ENCODE results near the gene PNKD. TPM values are rescaled to one million over a fixed set of nuclear protein-coding genes. Genes with fewer than 3 reads are reported as not detected.

PNKD gene
- total and polyA plus RNA-seq, 4 donors, result 45.7 to 101 (median 84.4) TPM

DNA sequence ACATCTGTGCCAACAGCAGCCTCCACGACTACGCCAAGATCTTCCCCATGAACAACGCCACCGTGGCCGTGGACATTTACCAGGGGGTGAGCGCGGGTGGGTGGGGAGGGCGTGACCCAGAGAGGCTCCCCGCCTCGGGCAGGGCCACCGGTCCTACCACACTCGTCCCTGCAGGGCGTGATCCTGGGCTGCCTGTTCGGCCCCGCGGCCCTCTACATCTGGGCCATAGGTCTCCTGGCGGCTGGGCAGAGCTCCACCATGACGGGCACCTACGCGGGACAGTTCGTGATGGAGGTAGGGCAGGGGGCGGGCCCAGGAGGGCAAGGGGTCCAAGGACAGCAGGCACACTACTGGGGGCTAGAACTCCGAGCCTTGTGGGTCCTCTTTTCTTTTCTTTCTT, 120.9 kb downstream of the PNKD start:
- no peaks in the 10 kb centered on the region for H3K9me3 ChIP-seq (ENCODE audit: control insufficient read depth, insufficient read depth, low read length)
- H3K27me3 ChIP-seq (ENCODE audit: control insufficient read depth, insufficient read depth, low read length), result peaks cover 10% of the 10 kb centered on the region
- no peak overlapping the region for H3K4me3 ChIP-seq (ENCODE audit: low read depth, low read length)
- H3K36me3 ChIP-seq (ENCODE audit: control insufficient read depth, insufficient read depth, low read length), result no peaks in the 10 kb centered on the region
- peaks cover 24% of the 10 kb centered on the region for H3K4me1 ChIP-seq (ENCODE audit: control insufficient read depth, insufficient read depth, low read length)
- H3K27ac ChIP-seq (ENCODE audit: low read depth, low read length), result no peak overlapping the region
- DNase-seq (ENCODE audit: low read depth in 4 of 6, low spot score in 6 of 6), result no peak
- 92% methylated on average over 22 of the region's 23 CpGs for WGBS (ENCODE audit: insufficient coverage)

- Histone ChIP-seq H3K27me3 (ENCODE audit: control insufficient read depth, insufficient read depth, low read length) (peaks cover 15% of the 10 kb centered on the region), H3K27ac (ENCODE audit: low read depth, low read length) (no peak overlapping the region), H3K9me3 (ENCODE audit: control insufficient read depth, insufficient read depth, low read length) (no peaks in the 10 kb centered on the region), H3K4me3 (ENCODE audit: low read depth, low read length) (no peak overlapping the region), H3K4me1 (ENCODE audit: control insufficient read depth, insufficient read depth, low read length) (peaks cover 27% of the 10 kb centered on the region), H3K36me3 (ENCODE audit: control insufficient read depth, insufficient read depth, low read length) (no peaks in the 10 kb centered on the region)
- no peak for DNase-seq (ENCODE audit: low read depth in 4 of 6, low spot score in 6 of 6)
- WGBS (ENCODE audit: insufficient coverage), result 97% methylated on average over 4 of the region's 5 CpGs
Measured at GRCh38 chr2:218392459-218392858, 122.1 kb downstream of the PNKD start.

- Histone ChIP-seq H3K4me3 (ENCODE audit: low read depth, low read length) (no peak overlapping the region), H3K4me1 (ENCODE audit: control insufficient read depth, insufficient read depth, low read length) (peaks cover 27% of the 10 kb centered on the region), H3K27me3 (ENCODE audit: control insufficient read depth, insufficient read depth, low read length) (peaks cover 16% of the 10 kb centered on the region), H3K9me3 (ENCODE audit: control insufficient read depth, insufficient read depth, low read length) (no peaks in the 10 kb centered on the region), H3K27ac (ENCODE audit: low read depth, low read length) (no peak overlapping the region), H3K36me3 (ENCODE audit: control insufficient read depth, insufficient read depth, low read length) (no peaks in the 10 kb centered on the region)
- 72% methylated on average over 14 of the region's 16 CpGs for WGBS (ENCODE audit: insufficient coverage)
- DNase-seq (ENCODE audit: low read depth in 4 of 6, low spot score in 6 of 6), result no peak
Measured at GRCh38 chr2:218392891-218393462, 122.7 kb downstream of the PNKD start.

GRCh38 chr2:218393750-218394290, 123.5 kb downstream of the PNKD start:
- Histone ChIP-seq H3K4me1 (ENCODE audit: control insufficient read depth, insufficient read depth, low read length) (peaks cover 31% of the 10 kb centered on the region), H3K9me3 (ENCODE audit: control insufficient read depth, insufficient read depth, low read length) (no peaks in the 10 kb centered on the region), H3K36me3 (ENCODE audit: control insufficient read depth, insufficient read depth, low read length) (no peaks in the 10 kb centered on the region), H3K27ac (ENCODE audit: low read depth, low read length) (no peak overlapping the region), H3K4me3 (ENCODE audit: low read depth, low read length) (no peak overlapping the region), H3K27me3 (ENCODE audit: control insufficient read depth, insufficient read depth, low read length) (peaks cover 23% of the 10 kb centered on the region)
- 57% methylated on average over 8 of the region's 8 CpGs for WGBS (ENCODE audit: insufficient coverage)
- DNase-seq (ENCODE audit: low read depth in 4 of 6, low spot score in 6 of 6), result no peak

DNA sequence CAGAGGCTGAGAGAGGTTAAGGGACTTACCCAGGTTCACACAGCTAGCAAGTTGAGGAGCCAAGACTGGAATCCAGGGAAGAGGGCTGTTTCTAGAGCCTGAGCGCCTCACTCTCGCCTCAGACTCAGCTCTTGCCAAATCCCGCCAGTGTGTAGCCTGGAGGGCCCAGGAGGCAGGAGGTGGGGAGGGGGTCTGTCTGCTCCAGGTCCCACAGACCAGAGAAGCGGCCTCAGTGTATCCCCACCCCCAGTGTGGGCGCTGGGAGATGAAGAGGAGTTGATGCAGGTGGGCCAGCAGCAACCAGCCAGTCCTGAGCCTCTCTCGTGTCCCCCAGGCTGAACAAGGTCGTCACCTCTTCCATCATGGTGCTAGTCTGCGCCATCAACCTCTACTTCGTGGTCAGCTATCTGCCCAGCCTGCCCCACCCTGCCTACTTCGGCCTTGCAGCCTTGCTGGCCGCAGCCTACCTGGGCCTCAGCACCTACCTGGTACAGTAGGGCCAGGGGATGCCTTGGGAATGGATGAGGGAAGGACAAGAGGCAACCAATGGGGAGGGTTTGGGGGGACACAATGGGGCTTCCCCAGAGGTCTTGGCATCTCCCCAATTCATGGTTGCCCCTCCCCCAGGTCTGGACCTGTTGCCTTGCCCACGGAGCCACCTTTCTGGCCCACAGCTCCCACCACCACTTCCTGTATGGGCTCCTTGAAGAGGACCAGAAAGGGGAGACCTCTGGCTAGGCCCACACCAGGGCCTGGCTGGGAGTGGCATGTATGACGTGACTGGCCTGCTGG, 124.2 kb downstream of the PNKD start:
- no peak for DNase-seq (ENCODE audit: low read depth in 4 of 6, low spot score in 6 of 6)
- H3K4me1 ChIP-seq (ENCODE audit: control insufficient read depth, insufficient read depth, low read length), result peaks cover 36% of the 10 kb centered on the region
- no peak overlapping the region for H3K4me3 ChIP-seq (ENCODE audit: low read depth, low read length)
- H3K36me3 ChIP-seq (ENCODE audit: control insufficient read depth, insufficient read depth, low read length), result no peaks in the 10 kb centered on the region
- H3K27me3 ChIP-seq (ENCODE audit: control insufficient read depth, insufficient read depth, low read length), result peaks cover 28% of the 10 kb centered on the region
- H3K9me3 ChIP-seq (ENCODE audit: control insufficient read depth, insufficient read depth, low read length), result no peaks in the 10 kb centered on the region
- WGBS (ENCODE audit: insufficient coverage), result 89% methylated on average over 10 of the region's 13 CpGs
- no peak overlapping the region for H3K27ac ChIP-seq (ENCODE audit: low read depth, low read length)

- no peaks in the 10 kb centered on the region for H3K36me3 ChIP-seq (ENCODE audit: control insufficient read depth, insufficient read depth, low read length)
- WGBS (ENCODE audit: insufficient coverage), result 97% methylated on average over 3 of the region's 6 CpGs
- peaks cover 36% of the 10 kb centered on the region for H3K4me1 ChIP-seq (ENCODE audit: control insufficient read depth, insufficient read depth, low read length)
- H3K4me3 ChIP-seq (ENCODE audit: low read depth, low read length), result no peak overlapping the region
- no peak for DNase-seq (ENCODE audit: low read depth in 4 of 6, low spot score in 6 of 6)
- H3K9me3 ChIP-seq (ENCODE audit: control insufficient read depth, insufficient read depth, low read length), result no peaks in the 10 kb centered on the region
- peaks cover 28% of the 10 kb centered on the region for H3K27me3 ChIP-seq (ENCODE audit: control insufficient read depth, insufficient read depth, low read length)
- no peak overlapping the region for H3K27ac ChIP-seq (ENCODE audit: low read depth, low read length)
Measured at GRCh38 chr2:218395090-218395444, 124.7 kb downstream of the PNKD start.

DNA sequence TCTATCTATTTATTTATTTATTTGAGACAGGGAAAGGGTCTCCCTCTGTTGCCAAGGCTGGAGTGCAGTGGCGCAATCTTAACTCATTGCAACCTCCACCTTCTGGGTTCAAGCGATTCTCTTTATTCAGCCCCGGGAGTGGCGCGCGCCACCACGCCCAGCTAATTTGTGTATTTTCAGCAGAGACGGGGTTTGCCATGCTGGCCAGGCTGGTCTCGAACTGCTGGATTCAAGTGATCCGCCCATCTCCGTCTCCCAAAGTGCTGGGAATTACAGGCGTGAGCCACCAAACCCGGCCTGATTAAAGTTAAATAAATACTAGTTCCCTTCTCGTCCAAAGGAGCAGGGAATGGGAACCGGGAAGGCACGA, 125.1 kb downstream of the PNKD start:
- WGBS (ENCODE audit: insufficient coverage), result 10% methylated on average over 16 of the region's 16 CpGs
- H3K9me3 ChIP-seq (ENCODE audit: control insufficient read depth, insufficient read depth, low read length), result no peaks in the 10 kb centered on the region
- H3K4me3 ChIP-seq (ENCODE audit: low read depth, low read length), result peak overlapping the region; percentile 97
- H3K27ac ChIP-seq (ENCODE audit: low read depth, low read length), result peak overlapping the region; percentile 99
- H3K4me1 ChIP-seq (ENCODE audit: control insufficient read depth, insufficient read depth, low read length), result peaks cover 36% of the 10 kb centered on the region
- no peaks in the 10 kb centered on the region for H3K36me3 ChIP-seq (ENCODE audit: control insufficient read depth, insufficient read depth, low read length)
- peaks cover 28% of the 10 kb centered on the region for H3K27me3 ChIP-seq (ENCODE audit: control insufficient read depth, insufficient read depth, low read length)
- no peak for DNase-seq (ENCODE audit: low read depth in 4 of 6, low spot score in 6 of 6)

GRCh38 chr2:218395826-218396687, 125.7 kb downstream of the PNKD start:
- Histone ChIP-seq H3K4me1 (ENCODE audit: control insufficient read depth, insufficient read depth, low read length) (peaks cover 43% of the 10 kb centered on the region), H3K4me3 (ENCODE audit: low read depth, low read length) (peak overlapping the region; percentile 97), H3K27ac (ENCODE audit: low read depth, low read length) (peak overlapping the region; percentile 99), H3K36me3 (ENCODE audit: control insufficient read depth, insufficient read depth, low read length) (peaks cover 1% of the 10 kb centered on the region), H3K27me3 (ENCODE audit: control insufficient read depth, insufficient read depth, low read length) (peaks cover 28% of the 10 kb centered on the region), H3K9me3 (ENCODE audit: control insufficient read depth, insufficient read depth, low read length) (no peaks in the 10 kb centered on the region)
- peak; percentile 90 to 99 (median 94) for DNase-seq (ENCODE audit: low read depth in 4 of 6, low spot score in 6 of 6)
- under 1% methylated on average over 42 of the region's 57 CpGs for WGBS (ENCODE audit: insufficient coverage)
